GM19397 (cell line): Measurements from ENCODE around the gene UROD.
A peak's percentile ranks its signal among the peaks of the same experiment; 100 is the strongest.
"Not testable (repeated sequence)": the region's sequence is repeated elsewhere in the genome, so short reads cannot be mapped to it uniquely, and the experiment has no call there.

Experiments
- ATAC-seq: cut with Tn5 transposase; IDR thresholded peaks from one replicate; pipeline ENCODE4 v1.9.1; 2021; ENCODE audit warnings: mild to moderate bottlenecking, moderate library complexity; ENCODE audit not compliant: unreplicated experiment

Gene UROD

DNA sequence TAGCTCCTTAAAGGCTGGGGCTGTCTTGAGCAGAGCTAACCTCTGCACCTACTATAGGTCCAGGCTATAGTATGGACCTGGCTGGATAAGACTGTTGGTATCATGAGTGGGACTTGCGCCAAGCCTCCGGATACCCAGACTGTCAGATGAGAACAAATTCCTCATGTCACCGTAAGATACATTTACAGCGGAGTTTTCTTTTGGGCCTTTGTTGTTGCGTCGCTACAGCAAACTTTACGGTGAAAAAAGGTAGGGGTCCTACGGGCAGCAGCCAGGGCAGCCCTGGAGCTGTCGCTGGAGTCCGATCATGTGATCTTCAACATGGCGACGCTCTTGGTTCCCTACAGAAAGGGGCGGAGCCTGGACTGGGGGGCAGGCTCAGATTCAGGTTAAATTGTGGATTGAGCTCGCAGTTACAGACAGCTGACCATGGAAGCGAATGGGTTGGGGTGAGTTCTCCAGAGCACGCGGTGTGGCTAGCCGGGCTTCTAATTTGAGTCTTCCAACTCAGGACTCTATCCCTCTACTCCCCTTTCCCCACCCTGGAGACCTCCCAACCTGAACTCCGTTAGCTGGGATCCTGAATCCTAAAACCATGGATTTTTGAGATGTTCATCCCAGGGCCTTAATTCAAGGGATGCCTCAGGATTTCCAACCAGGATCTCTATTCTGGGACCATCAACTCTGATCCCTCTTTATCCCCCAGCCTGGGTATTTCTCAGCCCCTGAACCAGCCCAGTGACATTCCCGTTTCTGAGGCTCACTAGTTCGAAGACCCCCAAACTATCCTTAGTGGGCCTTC, at the start of gene UROD:
UROD (plus strand) TSS at position 418 of the 802 bp plus-strand sequence; CDS start at position 430, 12 bp downstream.
- peak; percentile 59 for ATAC-seq

DNA sequence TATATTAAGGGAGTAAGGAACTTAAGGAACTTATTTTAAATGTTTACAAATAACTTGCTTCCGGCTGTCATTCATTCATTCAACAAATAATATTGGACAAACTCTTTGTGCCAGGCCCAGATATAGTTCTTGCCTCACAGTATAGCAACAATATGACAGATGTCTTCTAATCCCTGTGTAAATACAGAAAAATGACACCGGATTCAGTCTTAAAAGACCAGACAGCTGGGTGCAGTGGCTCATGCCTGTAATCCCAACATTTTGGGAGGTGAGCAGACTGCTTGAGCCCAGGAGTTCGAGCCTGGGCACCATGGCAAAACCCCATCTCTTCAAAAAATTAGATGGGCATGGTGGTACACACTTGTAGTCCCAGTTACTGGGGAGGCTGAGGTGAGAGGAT, 49.3 kb upstream of the UROD start:
- no peak for ATAC-seq

DNA sequence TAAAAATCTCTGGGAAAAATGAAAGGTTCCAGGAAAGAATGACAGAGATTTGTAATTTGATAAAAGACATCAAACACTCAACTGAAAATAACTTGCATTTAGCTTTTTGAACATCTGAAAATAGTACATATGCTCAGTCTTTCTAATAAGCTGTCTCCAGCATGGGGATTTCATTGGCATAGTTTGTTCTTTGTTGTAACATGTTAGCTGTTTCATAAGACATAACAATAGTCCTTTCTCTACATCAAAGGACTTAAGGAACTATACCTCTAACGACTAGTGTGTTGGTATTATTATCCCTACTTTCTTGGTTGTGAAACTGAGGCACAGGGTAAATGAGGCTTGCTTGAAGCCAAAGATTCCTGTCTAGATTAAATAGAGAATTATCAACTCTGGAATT, 47.7 kb upstream of the UROD start:
- ATAC-seq = no peak

DNA sequence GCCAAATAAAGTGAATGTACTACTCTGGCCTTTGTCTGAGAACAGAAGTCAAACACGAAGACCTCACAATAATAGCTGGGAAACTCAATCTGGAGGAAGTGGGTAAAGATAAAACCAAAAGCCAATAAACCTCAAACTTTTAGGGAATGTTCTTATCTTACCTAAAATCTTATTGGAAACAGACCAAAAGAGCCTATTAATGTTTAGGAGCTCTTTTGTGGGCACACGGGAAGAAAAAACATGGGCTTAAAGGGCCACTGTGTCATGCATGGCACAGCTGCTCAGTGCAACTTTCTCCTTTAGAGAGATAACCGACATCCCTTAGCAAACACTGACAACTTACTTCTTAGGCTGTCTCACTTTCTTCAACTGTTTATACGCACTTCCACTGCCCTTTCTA, 41.7 kb upstream of the UROD start:
- ATAC-seq = no peak

DNA sequence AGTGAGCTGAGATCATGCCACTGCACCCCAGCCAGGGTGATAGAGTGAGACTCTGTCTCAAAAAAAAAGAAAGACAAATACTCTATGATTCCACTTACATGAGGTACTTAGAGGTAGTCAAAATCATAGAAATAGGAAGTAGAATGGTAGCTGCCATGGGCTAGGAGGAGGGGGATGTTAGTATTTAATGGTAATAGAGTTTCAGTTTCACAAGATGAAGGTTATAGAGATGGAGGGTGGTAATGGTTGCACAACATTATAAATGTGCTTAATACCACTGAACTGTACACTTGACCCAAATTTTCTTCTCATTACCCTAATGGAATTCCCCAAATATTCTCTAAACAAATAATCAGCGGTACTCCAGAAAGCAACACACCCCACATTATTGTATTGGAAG, 38.4 kb upstream of the UROD start:
- no peak for ATAC-seq

DNA sequence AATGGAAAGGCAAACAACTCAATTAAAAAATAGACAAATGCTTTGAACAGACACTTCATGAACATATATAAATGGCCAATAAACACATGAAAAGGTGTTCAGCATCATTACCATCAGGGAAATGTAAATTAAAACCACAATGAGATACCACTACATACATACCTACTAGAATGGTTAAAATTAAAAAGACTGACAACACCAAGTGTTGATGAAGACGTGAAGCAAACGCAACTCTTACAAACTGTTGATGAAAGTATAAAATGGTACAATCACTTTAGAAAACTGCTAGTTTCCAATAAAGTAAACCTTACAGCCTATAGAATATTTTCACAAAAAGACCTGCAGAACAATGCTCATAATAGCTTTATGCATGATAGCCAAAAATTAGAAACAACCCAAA, 35.8 kb upstream of the UROD start:
- ATAC-seq = no peak

DNA sequence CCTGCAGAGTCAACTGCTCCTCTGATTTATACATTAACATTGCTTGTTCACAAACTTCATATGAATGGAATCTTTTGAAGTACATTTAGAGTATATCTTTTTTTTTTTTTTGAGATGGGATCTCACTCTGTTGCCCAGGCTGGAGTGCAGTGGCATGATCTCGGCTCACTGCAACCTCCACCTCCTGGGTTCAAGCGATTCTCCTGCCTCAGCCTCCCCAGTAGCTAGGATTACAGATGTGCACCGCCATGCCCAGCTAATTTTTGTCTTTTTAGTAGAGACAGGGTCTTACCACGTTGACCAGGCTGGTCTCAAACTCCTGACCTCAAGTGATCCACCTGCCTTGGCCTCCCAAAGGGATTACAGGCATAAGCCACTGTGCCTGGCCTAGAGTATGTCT, 34.7 kb upstream of the UROD start:
- ATAC-seq = not testable (repeated sequence)

DNA sequence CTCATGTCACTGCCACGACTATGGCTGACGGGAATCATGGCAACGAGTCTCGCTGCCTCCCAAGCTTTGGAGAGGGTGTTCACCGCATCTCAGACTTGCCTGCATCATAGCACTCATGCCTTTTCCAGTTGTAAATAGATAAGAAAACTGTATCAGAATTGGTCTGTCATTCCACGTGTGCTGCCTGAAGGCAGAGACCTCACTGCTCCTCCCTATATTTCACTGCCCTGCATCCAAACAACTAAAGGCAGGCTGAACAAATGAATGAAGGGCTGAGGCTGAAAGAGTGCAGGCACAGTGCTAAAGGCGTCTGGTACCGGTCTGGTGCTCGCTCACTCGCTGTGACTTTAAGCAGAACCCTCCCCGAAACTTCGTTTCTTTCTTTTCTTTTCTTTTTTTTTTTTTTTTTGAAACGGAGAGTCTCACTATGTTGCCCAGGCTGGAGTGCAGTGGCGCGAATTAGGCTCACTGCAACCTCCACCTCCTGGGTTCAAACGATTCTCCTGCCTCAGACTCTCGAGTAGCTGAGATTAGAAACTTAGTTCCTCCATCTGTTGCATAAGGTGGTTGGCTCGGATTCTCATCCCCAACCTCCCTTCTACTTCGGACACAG, 26.2 kb upstream of the UROD start:
- no peak for ATAC-seq

DNA sequence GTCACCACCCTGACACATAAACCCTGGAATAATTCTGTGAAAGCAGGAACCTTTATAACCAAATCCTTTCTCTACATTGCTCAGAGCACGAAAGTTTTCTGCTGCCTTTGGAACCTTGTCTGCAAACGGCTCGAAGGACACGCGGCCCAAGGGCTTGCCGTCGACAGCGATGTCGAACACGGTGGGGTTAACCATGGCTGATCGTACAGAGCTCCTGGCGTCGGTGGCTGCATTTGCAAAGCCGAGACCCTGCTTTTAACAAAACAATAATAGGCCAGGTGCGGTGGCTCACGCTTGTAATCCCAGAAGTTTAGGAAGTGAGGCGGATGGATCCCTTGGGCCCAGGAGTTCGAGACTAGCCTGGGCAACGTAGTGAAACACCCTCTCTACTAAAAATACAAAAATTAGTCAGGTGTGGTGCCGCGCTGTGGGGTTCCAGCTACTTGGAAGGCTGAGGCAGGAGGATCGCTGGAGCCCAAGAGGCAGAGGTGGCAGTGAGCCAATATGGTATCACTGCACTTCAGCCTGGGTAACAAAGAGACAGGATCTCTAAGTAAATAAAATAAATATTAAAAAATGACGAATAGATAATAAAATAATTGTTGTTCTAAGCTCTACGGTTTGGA, 23.4 kb upstream of the UROD start:
- no peak for ATAC-seq

DNA sequence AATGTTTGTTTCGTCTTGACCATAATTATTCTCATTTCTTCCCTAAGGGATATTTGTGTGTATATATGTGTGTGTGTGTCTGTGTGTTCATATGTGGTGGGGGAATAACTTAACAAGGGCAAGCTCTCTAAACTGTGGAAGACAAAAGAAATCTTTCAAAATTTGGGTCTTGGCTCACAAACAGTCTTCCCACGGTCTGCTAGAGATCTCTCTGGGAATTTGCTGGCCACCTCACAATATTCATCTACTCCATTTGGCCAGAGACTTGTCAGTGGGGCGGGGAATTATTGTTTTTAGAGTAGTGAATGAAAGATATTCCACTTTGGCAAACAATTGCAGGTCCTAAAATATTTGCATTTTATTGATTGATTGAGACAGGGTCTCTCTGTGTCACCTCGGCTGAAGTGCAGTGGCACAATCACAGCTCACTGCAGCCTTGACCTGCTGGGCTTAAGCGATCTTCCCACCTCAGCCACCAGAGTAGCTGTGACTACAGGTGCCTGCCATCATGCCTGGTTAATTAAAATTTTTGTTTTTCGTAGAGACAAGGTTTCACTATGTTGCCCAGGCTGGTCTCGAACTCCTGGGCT, 17.6 kb upstream of the UROD start:
- no peak for ATAC-seq

DNA sequence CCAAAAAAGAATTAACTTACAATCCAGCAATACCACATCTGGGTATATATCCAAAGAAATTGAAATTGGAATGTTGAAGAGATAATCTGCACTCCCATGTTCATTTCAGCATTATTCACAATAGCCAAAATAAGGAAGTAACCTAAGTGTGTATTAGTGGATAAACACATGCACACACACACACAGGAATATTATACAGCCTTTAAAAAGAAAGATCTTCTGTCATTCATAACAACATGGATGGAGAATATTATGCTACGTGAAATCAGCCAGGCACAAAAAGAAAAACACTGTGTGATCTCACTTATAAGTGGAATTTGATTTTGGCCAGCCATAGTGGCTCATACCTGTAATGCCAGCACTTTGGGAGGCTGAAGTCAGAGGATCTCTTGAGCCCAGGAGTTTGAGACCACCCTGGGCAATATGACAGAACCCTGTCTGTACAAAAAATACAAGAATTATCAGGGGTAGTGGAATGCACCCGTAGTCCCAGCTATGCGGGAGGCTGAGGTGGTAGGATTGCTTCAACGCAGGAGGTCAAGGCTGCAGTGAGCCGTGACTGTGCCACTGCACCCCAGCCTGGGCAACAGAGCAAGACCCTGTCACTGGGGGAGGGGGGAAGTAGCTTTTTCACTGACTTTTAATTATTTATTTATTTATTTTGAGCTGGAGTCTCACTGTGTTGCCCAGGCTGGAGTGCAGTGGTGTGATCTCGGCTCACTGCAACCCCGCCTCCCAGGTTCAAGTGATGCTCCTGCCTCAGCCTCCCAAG, 16.4 kb upstream of the UROD start:
- ATAC-seq = no peak

DNA sequence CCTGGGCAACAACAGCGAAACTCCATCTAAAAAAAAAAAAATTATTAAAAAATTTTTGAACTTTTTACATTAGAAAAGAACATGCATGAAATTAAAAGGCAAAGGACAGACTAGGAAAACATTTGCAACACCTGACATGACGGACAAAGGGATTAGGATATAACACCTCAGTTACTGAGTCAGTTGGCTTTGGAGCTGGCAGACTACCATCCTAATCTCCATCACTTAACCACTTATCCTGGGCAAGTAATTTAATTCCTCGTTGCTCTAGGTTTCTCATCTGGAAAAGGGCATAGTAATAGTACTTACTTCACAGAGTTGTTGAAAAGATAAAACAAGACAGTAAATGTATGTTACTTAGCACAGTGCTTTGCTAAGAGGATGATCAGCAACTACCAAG, 12.8 kb upstream of the UROD start:
- no peak for ATAC-seq

DNA sequence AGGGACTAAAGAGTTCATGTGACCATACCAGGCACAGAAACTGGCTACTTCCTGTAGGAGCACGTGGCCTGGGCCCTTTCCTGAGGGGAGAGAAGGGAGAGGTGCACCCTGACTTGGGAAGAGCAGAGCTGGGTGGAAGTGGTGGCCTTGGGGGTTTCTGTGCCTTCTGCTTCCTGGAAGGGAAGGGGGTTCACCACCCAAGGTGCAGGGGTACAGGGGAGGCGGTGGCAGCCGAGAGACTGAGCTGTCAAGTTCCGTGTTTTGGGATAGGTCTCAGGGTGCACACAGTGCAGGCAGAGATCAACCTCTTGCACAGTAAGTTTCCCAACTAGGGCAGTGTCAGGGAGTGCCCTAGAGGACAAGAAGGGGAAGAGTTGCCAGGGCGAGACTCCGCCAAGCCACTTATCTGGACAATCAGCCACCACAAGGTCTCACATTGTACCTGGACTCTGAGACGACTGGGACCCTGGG, 11.0 kb upstream of the UROD start:
- no peak for ATAC-seq

DNA sequence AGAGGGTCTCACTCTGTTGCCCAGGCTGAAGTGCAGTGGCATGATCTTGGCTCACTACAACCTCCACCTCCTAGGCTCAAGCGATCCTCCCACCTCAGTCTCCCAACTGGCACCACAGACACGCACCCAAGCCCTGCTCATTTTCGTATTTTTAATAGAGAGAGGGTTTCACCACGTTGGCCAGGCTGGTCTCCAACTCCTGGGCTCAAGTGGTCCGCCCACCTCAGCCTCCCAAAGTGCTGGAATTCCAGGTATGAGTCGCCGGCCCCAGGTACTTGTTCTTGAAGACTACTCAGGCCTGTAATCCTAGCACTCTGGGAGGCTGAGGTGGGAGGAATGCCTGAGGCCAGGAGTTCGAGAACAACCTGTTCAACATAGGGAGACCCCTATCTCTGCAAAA, 10.5 kb upstream of the UROD start:
- ATAC-seq = not testable (repeated sequence)

DNA sequence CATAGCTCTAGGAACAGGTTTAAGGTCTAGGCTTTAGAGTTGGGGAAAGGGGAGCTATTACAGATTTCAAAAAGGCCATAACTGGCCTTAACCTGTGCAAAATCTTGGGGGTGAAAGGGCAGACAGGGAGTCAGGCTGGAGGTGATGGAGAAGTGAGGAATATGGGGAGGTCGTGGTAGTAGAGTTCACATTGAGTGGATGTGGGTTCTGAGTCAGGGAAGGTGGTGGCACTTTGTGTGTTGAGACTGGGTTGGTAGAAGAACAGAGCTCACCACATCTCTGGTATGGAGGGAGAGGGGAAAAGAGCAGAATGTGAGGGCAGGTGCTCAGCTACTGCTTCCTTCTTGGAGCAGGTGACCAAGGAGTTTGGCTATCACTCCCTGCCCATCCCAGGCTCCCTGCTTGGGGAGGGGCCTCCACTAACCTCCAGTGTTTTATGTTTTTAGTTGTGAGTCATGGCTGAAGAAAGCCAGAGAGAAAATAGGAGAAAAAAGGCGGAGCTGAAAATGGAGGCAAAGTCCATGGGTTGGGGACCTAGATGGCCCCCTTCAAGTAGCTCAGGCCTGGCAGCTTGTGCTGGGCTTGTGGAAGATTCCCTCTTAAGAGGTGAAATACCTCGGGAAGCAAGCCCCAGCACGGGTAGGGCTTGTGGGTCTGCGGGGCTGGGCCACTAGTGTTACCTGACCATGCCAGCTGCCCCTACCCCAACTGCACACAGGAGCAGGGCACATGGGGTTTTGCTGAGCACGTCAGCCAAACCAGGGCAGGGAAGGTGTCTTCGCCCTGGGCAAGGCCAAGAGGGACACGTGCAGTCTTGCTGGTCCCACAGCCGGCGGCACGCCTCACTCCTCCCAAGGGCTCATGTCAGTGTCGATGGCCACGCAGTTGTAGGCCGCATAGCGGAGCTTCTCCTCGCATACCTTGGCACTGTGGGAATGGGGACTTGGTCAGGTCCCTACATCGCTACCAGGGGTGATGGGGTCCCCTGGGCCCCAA, 9.1 kb upstream of the UROD start:
- no peak for ATAC-seq

DNA sequence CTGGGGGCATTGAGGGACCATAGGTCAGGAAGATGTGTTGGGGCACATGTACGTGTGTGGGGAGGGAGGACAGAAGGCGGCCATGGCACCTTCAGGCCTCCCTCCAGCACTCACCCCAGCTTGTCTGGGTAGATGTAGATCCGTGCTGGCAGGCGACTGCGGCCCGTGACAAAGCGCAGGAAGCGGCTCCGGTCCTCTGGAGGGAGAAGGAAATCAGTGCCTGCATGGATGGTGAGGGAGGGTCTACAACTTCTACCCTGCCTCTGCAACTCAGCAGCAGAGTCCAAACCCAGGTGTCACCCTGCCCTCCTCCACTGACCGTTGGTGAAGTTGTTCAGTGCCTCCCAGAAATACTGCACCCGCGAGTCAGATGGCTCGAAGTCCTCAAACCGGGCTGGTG, 8.3 kb upstream of the UROD start:
- no peak for ATAC-seq

DNA sequence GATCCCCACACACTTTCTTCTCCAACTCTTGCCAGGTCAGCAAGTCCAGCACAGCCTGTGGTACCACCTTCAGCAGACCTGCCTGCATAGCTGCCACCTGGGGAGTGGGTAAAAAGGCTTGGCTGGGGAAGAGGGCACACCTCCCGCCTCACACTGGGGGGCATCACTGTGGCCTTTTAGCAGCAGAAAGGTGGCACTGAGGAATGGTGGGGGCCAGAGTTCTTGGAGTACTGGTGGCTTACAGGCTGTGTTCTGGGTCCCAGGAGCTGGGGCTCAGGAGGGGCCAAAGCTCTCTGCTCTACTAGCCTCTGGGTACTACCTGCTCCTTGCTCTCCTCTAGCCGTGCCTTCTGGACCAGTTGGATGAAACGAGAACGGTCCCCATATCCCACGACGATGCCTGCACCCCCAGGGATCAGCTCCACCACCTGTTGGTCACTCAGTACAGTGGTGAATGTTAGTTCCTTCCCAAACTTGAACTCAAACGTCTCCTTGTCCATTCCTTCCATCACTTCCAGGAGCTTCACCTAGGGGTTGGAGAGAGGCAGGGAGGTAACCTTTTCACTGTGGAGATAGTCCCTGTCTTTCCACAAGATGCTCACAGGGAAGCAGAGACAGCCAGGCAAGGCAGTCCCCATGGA, 7.7 kb upstream of the UROD start:
- no peak for ATAC-seq

DNA sequence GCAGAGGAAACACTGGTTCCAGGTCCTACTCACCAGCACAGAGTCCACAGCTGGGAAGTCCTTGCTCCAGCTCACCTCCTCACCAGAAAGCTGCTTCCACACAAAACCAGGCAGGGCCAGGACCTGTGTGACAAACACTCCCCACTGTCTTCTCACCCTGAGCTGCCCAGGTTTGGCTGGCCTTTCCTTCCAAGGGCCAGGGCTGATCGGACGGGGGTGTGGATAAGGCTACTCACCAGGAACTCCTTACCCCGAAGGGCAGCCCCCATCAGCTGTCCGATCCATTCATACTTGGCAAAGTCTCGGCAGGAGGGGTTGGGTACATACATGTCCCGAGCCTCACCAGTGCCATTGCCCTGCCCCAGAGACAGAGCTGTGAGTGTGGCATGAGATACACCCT, 6.3 kb upstream of the UROD start:
- ATAC-seq = no peak

DNA sequence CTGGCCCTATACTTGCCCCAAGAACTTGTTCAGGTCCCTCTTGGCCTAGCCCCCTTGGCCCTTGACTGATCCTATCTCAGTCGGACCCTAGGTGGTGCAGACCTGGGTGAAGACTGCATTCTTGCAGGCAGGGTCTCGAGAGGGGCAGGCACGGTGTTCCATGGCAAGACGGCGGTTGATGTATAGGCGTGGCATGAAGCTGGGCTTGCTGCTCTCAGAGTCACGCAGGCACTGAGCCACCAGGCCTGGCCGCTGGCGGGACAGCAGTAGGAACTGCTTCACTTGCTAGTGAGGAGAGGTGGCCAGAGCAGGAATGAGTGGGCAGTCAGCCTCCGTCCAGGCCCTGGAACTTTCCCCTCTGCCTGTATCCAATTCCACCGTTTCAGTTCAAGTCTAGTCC, 4.7 kb upstream of the UROD start:
- no peak for ATAC-seq
